ENCODE results near the gene SLFNL1.
A peak's percentile ranks its signal among the peaks of the same experiment; 100 is the strongest.

The SLFNL1 gene

DNA sequence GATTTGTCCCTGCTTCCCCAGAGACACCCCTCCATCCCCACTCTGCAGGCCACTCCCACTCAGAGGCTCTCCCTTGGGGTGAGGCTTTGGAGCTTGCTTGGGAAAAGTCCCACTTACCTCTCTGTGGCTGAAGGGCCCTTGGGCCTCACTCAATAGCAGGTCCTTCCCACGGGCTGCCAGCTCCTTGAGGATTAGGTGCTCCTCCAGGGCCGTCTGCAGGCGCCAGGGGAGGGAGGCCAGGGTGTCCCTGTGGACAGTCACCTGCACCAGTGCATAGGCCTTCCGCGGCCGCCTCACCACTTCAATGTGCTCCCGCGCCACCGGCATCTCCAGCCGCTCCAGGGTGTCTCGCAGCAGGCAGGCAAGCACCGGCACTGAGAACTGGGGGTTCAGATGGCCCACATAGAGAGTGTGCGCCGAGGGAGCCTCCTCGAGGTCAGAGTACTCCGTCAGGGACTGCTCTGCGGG lies 1.4 kb downstream of the SLFNL1 start:
- no peak for DNase-seq (ENCODE audit: low read depth in 2 of 2)

DNA sequence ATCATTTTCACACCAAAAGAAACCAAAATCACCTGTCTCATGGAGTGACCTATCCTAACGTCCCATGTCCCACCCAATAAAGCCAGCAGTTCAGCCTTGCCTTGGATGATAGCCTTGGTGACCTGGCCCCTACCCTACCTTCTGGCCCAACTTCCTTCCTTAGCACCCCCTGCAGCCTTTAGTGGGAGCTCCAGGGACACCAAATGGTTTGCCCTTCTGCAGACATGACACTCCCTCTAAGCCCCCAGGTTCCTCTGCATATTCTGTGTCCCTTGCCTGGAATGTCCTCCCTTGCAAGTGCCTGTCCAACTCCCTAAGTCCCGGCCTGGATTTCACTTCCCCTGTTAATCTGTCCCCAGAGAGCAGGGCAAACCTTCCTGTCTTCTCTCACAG lies 2.2 kb downstream of the SLFNL1 start:
- no peak for DNase-seq (ENCODE audit: low read depth in 2 of 2)

DNA sequence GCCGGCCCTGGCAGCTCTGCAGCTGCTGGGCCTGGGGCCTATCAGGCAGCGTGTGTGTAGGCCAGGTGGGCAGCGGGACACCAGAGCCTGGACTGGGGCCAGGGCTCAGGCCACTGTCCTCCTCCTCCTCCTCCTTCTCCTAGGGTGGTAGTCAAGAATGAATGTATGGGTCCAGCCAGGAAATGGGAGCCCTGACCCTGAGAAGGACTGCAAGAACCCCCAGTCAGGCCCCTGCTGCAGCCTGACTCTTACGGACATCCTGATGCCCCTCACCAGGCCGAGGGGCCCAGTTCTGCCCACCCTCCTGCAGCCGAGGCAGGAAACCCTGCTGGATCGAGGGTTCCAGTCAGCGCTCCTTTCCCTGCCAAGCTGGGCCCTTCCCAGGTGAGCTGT lies 3.5 kb downstream of the SLFNL1 start:
- DNase-seq (ENCODE audit: low read depth in 2 of 2): no peak

DNA sequence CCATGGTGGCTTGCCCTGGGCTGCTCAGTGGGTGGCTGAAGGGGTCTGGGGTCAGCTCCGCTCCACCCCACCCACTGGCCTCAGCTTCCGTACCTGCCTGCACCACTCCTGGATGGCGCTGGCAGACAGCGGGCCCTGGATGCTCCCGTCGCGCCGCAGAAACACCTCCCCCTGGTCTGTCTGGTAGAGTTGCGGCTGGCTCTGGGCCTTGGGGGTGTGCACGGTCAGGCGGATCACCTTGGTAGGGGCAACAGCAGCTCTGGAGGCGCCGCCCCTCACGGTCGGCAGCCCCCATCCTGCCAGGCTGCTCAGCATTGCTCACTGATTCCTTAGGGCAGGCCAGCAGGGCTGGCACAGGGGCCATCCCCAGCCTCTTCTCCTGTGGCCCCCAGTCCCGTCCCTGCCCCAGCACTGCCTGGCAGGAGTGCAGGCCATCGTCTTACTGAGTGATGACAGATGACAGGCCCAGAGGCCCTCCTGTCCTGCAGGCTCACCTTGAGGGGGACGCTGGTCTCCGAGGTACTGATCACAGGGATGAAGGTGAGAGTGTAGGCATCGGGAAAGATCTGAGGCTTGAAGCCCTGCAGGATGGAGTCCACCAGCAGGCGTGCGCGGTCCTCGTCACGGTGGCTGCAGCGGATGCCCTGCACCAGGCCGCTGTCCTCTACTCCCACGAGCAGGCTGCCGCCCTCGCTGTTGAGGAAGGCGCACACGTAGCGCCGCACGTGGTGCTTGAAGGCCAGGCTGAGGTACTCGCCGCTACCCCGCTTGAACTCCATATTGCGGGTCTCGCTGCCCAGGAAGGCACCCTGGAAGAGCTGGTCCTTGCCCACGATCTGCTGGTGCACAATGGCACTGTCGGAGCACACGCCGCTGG lies 4.1 kb downstream of the SLFNL1 start:
- no peak for DNase-seq (ENCODE audit: low read depth in 2 of 2)

DNA sequence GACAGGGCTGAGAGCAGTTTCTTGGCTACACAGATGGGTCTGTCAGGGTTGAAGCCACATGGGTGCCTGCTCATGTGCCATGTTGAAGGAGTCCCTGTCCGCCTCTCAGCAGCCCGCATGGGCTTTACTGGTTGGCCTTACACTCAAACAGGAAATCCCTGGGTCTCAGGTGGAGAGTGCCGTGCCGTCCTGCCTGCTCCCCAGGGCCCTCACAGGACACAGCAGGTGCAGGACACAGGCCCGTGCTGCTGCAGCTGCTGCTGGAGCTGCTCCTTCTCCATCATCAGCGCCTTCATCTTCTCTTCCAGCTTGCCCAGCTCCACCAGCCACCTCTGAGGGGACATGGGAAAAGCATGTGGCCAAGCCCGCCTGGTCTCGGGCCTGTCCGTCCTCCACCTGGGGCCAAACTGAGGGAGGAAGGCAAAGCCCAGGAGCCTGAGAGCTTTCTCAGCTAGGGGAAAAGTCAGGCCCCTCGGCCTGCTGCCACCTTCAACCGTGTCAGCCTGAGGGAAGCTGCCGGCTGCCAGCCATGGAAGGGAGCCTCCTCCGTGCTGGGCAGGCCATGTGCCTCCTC lies 5.5 kb downstream of the SLFNL1 start:
- DNase-seq (ENCODE audit: low read depth in 2 of 2): no peak

DNA sequence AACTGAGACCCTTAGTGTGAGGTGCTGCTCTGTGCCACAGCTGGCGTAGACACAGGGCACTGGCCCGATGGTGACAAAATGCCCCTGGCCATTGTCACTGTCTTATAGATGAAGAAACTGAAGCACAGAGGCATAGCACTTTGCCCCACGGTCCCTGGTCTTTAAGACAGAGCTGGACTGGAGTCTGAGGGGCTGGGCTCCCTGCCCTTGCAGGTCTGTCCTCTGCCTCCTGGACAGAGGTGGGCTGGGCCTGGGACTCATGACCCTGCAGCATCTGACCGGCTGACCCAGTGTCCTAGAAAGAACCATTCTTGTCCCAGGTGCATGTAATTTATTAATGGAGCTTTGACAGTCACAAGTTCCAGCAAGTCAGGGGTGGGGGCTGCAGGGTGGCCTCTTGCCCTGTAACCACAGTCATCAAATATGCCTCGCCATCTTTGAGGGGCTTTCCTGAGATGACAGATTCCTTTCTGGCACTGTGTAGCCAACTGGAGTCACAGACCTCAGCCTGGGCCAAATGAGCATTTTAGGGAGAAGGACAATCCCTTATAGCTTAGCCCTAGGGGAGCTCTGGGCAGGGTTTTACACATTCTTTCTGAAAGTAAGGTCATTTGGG lies 6.1 kb downstream of the SLFNL1 start:
- DNase-seq (ENCODE audit: low read depth in 2 of 2): no peak

DNA sequence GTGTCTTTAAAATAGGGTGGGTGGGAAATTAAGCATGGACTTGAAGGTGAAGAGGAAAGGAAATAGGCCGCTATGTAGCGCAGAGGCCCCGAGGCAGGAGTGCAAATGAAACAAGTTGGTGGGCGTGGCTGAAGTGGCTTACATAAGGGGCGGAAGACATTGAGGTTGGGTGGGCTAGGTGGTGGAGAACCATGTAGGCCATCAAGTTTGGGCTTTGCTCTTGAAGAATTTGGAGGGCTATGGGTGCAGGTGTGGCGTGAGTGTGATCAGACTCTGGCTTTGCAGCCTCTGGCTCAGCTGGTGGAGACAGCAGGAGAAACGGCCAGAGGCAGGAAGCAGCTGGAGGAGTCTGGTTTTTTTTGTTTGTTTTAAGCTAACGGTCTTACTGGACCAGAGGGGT lies 6.7 kb downstream of the SLFNL1 start:
- no peak for DNase-seq (ENCODE audit: low read depth in 2 of 2)

DNA sequence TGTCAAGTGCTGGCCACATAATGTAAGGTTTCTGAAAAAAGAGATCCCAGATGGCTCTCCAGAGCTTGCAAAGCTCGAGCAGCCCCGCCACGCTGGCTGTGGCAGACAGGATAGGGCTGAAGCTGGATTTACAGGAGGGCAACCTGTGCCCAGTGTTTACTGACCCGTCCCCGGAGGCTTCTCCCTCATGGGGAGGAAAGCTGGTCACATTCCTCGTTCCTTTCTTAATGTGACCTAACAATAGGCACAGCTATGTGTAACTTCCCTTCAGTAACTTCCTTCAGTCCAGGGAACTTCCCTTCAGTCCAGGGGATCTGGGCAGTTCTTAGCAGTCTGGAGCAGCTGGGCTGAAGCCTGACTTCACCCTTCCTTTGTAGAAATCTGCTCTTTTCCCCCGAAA lies 7.7 kb downstream of the SLFNL1 start:
- DNase-seq (ENCODE audit: low read depth in 2 of 2): no peak

DNA sequence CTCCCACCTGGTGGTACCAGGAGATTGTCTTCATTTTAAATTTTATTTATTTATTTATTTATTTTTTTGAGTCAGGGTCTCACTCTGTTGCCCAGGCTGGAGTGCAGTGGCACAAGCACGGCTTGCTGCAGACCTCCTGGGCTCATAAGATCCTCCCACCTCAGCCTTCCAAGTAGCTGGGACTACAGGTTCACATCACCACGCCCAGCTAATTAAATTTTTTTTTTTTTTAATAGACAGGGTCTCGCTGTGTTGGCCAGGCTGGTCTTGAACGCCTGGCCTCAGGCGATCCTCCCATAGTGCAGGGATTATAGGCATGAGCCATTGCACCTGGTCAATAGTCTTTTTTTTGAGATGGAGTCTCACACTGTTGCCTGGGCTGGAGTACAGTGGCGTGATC lies 8.5 kb downstream of the SLFNL1 start:
- DNase-seq (ENCODE audit: low read depth in 2 of 2): no peak

DNA sequence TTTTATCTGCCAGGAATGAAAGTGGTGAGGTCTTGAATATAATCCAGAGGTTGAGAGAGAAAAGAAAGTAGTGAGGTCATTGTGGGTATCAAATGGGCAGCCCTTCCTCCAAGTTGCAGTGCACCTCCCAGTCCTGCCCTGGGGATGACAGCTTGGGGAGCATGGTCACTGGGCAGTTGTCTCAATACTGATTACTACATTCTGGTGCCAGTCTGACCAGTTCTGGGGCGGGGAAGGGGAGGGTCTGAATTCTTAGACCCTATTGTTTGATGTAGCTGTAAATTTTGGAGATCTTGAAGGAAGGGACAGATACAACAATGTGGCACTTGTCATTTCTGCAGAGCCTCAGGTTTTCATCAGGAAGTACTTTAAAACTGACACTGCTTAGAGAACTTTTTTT lies 11.2 kb downstream of the SLFNL1 start:
- DNase-seq (ENCODE audit: low read depth in 2 of 2): no peak

DNA sequence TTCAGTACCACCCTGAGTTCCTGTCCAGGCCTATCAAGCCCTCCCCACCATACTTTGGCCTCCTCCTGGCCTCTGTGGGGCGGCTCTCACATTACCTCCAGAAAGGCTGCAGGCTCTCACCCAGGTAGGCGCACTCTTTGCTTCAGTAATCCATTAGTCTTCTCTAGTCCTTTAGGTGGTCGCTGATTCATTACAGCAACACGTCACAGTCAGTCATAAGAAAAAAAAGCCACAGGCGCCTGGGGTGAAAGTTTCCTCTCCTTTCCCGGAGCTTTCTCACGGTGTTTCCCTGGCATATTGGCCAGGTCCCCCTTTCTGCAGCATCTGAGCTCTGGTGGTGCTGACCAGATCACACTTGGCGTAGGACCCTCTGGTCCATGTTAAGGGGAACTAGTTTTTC lies 12.1 kb downstream of the SLFNL1 start:
- DNase-seq (ENCODE audit: low read depth in 2 of 2): no peak

DNA sequence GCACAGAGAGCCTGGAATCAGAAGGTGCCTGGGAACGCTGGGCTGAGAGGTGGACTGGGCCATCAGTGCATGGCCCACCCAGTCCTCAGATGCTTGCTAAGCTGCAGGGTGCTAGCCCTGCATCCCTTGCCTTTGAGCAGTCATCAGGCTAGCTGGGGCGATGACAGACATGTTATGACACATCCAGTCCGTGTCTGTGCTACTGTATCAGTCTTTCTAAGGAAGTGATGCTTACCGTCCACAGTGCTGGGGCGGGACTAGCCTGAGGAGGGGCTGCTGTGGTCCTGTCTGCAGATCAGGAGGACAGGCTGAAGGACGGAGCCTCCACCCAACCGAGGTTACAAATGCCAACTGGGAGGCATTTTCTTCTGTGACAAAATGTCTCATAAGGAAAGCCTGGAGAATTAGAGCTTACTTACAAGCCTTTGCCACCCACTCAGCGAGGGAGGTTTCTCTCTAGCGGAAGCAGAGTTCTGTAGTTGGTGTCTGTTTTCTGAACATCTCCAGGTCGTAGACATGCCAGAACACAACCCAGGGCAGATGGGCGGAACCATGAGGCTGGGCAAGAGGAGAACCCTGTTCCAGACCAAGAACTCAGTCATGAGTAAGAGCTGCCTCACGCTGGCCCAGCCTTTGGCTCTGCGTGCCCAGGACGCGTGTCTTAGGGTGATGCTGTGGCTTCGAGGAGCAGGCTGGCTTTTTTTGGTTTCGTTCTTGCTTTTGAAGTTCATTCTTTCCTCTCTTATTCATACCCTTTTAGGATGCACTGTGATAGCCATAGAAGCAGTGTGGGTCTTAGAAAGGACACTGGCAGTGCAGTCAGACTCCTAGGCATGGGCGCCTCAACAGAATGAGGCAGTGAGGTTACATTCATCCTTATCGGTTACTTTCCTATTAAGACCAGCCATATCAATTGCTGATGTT lies 14.3 kb downstream of the SLFNL1 start:
- DNase-seq (ENCODE audit: low read depth in 2 of 2): no peak

DNA sequence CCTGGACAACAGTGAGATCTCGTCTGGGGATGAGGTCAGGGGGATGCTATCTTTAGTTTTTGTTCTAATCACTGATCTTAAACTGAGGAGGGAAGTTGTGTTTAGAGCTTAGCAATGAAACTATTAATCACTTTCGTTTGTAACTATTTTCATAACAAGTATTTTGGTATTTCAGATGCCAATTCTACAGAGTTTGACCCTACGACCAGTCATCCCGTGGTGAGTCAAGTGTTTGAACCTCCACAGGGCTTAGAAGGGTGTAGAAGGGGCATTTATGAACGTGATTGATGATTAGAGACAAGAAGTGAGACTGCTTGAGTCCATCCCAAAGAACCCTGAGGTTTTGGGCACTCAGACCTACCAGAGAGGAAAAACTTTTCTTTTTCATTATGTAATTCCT lies 15.6 kb downstream of the SLFNL1 start:
- DNase-seq (ENCODE audit: low read depth in 2 of 2): no peak

DNA sequence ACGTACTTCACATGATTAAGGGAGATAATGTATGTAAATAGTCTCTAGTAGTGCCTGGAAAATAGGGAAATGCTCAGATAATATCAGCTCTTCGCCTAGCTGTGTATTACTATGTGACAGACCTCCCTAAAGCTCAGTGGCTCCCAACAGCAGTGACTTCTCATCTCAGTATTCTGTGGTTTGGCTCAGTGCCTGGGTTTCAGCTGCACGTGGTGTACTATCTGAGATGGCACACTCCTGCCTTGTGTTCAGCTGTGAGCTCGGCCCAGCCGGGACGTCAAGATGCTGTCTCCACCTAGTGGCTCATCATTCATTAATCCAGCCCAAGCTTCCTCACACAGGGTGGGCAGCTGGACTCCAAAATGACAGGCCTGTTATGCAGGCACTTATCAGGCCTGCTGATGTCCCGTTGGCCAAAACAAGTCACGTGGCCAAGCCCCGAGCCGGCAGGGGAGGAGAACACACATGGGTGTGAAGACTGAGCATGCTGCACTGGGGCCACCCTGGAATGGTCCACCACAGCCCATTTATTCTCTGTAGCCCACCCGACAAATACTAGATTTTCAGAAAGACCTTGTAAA lies 17.8 kb downstream of the SLFNL1 start:
- DNase-seq (ENCODE audit: low read depth in 2 of 2): peak; percentile 73 to 75

DNA sequence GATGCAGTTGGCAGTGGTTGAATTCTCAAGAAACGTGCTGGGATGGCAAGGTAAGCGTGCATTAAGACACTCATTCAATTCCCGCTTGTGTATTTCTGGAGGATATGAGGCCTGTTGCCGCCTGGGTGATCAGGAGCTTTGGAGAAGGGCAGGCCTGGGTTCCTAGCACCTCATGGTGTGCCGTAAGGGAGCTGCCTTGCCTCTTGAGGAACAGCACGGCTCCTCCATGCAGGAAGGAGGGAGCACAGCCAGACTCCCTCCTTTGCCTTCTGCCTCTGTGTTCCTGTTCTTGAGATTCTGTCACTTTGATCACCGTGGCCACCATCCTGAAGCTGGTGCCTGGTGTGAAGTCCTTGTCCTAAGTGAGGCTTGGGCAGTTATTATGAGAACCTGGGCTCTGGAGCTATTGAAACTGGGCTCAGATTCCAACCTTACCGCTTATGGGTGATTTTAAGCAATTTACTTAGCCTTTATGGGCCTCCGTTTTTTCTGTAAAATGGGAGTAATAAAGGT lies 18.3 kb downstream of the SLFNL1 start:
- DNase-seq (ENCODE audit: low read depth in 2 of 2): no peak

DNA sequence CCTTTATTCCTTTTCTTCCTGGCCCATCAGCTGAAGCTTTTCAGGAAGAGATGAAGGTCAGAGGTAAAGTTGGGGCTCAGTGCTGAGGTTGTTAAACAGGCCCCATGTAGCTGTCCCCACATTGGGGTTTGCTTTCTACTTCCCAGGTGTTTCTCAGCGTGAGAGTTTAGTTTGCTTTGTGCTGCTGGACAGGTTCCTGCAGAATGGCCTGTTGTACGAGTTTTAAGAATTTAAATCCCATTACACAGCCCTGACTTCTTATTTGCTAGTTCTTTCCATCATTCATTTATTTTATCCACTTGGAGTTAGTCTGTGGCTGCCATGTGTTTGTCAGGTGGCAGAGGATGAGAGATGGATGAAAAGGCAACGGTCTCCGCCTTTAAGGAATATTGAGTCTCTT lies 22.9 kb downstream of the SLFNL1 start:
- no peak for DNase-seq (ENCODE audit: low read depth in 2 of 2)

DNA sequence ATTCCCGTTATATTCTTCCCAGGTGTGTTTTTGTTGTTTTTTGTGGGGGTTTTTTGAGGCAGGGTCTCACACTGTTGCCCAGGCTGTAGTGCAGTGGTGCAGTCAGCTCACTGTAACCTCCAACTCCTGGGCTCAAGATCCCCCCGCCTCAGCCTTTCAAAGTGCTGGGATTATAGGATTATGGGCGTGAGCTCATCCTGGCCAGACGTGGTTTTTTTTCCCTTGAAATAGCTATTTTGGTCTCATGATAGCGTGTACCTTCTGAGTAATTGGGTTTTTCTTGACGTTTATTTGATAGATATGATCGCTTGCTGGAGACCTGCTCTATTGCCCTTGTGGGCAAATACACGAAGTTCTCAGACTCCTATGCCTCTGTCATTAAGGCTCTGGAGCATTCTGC lies 24.4 kb downstream of the SLFNL1 start:
- no peak for DNase-seq (ENCODE audit: low read depth in 2 of 2)

DNA sequence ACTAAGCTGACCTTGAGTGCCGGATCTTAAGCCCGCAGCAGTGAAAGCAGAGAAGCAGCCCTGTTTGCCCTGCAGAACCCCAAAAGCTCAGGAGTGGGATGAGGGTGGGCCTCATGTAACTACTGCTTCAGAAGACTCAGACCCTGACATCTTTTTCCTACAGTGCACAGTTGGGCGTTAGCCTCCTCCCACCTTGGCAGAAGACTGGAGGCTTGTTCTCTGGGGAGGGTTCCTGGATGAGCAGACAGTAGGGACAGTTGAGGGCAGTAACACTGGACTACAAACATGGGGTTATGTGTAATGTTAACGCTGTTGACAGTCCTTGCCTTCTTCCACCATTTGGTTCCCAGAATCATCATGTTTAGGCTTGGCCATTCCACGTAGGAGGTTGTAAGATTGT lies 32.5 kb downstream of the SLFNL1 start:
- no peak for DNase-seq (ENCODE audit: low read depth in 2 of 2)

DNA sequence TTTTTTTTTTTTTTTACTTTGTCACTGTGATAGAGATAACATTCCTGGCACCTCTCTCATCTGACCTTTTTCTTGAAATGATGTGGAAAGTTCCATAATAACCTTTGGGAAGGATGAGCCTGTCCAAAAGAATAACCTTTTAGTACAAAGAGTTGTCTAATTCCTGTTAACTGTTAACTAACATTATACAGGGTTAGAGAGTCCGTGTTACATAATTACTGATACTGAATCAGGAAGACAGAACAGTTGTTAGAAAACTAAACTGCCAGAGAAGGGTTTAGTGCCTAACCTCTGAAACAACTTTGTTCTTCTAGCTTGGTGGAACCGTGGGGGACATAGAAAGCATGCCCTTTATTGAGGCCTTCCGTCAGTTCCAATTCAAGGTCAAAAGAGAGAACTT lies 33.2 kb downstream of the SLFNL1 start:
- DNase-seq (ENCODE audit: low read depth in 2 of 2): no peak

DNA sequence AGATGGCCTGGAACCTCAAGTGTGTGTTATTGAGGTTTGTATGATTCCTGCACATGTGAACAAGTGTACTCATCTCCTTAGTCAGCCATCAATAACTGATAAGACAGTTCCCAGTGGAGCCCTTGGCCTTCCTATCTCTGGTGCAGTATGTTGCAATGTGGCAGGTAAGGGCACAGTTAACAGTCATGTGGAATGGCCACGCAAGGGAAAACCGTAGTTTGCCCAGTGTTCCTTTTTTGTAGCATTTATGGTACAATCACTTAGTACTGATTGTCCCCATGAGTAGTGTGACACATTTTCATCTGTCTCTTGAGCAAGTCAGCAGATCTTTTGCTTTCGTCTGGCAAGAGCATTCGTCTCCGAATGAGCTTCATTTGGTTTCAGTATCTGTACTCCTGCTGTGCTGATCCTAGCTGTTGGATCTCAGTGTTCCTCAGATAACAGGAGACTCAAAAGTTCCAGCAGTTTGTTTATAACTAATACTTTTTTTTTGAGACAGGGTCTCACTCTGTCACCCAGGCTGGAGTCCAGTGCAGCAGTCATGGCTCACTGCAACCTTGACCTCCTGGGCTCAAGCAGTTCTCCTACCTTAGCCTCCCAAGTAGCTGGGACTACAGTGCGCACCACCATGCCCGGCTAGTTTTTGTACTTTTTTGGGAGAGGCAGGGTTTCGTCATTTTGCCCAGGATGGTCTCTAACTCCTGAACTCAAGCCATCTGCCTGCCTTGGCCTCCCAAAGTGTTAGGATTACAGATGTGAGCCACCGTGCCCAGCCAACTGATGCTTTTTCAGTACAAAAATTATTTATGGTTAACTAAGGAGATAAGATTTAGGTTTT lies 33.9 kb downstream of the SLFNL1 start:
- DNase-seq (ENCODE audit: low read depth in 2 of 2): no peak

DNA sequence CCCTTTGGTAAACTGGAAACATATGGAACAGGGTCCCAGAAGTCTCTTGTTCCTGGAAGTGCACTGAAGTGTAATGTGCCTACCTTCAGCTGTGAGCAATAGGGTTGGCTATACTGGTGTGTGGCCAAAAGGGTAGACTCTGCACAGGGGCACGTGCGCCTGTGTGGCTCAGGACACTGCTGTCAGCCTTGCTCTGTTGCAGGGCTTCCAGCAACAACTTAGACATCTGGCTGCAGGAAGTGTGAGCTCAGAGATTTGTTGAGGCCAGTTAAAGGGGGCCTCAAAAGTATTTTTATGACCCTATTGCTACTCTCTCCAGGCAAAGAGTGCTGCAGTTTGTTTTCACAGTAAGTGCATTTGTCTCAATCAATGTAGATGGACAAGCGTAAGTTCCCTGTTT lies 34.6 kb downstream of the SLFNL1 start:
- no peak for DNase-seq (ENCODE audit: low read depth in 2 of 2)
